ENCODE data around the gene CLDN7. TPM values are rescaled to one million over a fixed set of nuclear protein-coding genes. Genes with fewer than 3 reads are reported as not detected.

Gene CLDN7
- total and polyA plus RNA-seq, 12 donors, result 1.6 to 35.6 (median 6.8) TPM

- no peaks in the 10 kb centered on the region for H3K27me3 ChIP-seq
- peak overlapping the region in 3 of 4 donors; percentile 47 to 92 (median 51) for H3K4me3 ChIP-seq
- no peaks in the 10 kb centered on the region for H3K9me3 ChIP-seq (replicated peaks in 1 of 3)
- H3K36me3 ChIP-seq (replicated peaks in 1 of 2), result peaks cover 0 to 44% of the 10 kb centered on the region in 2 donors
- H3K27ac ChIP-seq, result peak overlapping the region; percentile 87 to 100 (median 95)
- peaks cover 29 to 31% of the 10 kb centered on the region in 2 donors for H3K4me1 ChIP-seq (replicated peaks in 1 of 2)
- TF ChIP-seq CTCF (IDR thresholded peaks at IDR 0.05), result no peak
- peak in 1 of 2 donors; percentile 14 for TF ChIP-seq POLR2A (IDR thresholded peaks at IDR 0.05)
- intact Hi-C loops (cut with DNase I), result no loop called here
- DNase-seq, result no peak
- WGBS, 4 donors, result 13 to 19% (median 16%) methylated on average over 9 of the region's 9 CpGs
These were observed 21.1 kb downstream of the CLDN7 start for GRCh38 chr17:7241090-7241733.

- Histone ChIP-seq H3K27me3 (no peaks in the 10 kb centered on the region), H3K4me1 (replicated peaks in 1 of 2) (peaks cover 37 to 39% of the 10 kb centered on the region in 2 donors), H3K9me3 (replicated peaks in 1 of 3) (no peaks in the 10 kb centered on the region), H3K36me3 (replicated peaks in 1 of 2) (peaks cover 0 to 44% of the 10 kb centered on the region in 2 donors), H3K27ac (peak overlapping the region; percentile 87 to 100 (median 95)), H3K4me3 (peak overlapping the region in 2 of 4 donors; percentile 23 to 92)
- intact Hi-C loops (cut with DNase I), result no loop called here
- no peak for DNase-seq
- WGBS, 4 donors, result 25 to 38% (median 30%) methylated on average over 4 of the region's 4 CpGs
- TF ChIP-seq CTCF (IDR thresholded peaks at IDR 0.05), result no peak
- no peak for TF ChIP-seq POLR2A (IDR thresholded peaks at IDR 0.05)
These were observed 21.9 kb downstream of the CLDN7 start for GRCh38 chr17:7240375-7240774.

- peak within 1 kb of the TSS; percentile 86 to 95 (median 92) for H3K4me3 ChIP-seq
- no peaks in the 10 kb centered on the region for H3K27me3 ChIP-seq
- H3K27ac ChIP-seq, result peak within 1 kb of the TSS; percentile 87 to 100 (median 95)
- 1 to 2% (median 1%) methylated on average over 25 to 70 of the region's 72 CpGs for WGBS, 4 donors
- peaks cover 46 to 47% of the 10 kb centered on the region in 2 donors for H3K4me1 ChIP-seq (replicated peaks in 1 of 2)
- intact Hi-C loops (cut with DNase I), result no loop called here
- peaks cover 0 to 36% of the 10 kb centered on the region in 2 donors for H3K36me3 ChIP-seq (replicated peaks in 1 of 2)
- peak; percentile 99 to 100 (median 99) for DNase-seq
- no peaks in the 10 kb centered on the region for H3K9me3 ChIP-seq (replicated peaks in 1 of 3)
- TF ChIP-seq CTCF (IDR thresholded peaks at IDR 0.05), result peak in 3 of 6 experiments; percentile 19 to 49 (median 42)
- TF ChIP-seq POLR2A (IDR thresholded peaks at IDR 0.05), result peak in 1 of 2 donors; percentile 64
These were observed 22.9 kb downstream of the CLDN7 start, which contains the start of gene PHF23 for GRCh38 chr17:7239091-7240027. TSS of gene PHF23 (minus strand) at chr17:7239457. CDS start at chr17:7239279, 178 bp downstream.

Measured in adrenal gland (tissue), 12 donors.